ENCODE results near the gene MGRN1.

Gene MGRN1

DNA sequence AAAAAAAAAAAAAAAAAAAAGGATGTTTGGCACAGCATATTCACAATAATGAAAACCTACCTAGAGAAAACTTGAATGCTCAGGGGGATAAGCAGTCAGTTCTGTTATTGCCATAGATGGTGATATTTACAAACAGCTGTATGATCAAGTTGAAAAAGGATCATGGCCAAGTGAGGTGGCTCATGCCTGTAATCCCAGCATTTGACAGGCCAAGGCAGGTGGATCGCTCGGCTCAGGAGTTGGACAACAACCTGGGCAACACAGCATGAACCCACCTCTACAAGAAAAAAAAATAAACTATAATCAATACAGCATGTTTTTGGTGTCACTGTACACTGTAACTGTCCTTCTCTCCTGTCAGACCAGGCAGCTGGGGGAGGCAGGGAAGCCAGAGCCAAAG is 90.4 kb downstream of the MGRN1 start:
- Histone ChIP-seq H3K27me3 (ENCODE audit: insufficient read depth, low read depth, severe bottlenecking) (no peaks in the 10 kb centered on the region), H3K4me3 (ENCODE audit: low read depth, low read length) (no peak overlapping the region), H3K27ac (no peak overlapping the region), H3K9me3 (ENCODE audit: severe bottlenecking) (no peaks in the 10 kb centered on the region), H3K36me3 (peaks cover 36% of the 10 kb centered on the region)
- DNase-seq: no peak
- TF ChIP-seq, protein P1, sequence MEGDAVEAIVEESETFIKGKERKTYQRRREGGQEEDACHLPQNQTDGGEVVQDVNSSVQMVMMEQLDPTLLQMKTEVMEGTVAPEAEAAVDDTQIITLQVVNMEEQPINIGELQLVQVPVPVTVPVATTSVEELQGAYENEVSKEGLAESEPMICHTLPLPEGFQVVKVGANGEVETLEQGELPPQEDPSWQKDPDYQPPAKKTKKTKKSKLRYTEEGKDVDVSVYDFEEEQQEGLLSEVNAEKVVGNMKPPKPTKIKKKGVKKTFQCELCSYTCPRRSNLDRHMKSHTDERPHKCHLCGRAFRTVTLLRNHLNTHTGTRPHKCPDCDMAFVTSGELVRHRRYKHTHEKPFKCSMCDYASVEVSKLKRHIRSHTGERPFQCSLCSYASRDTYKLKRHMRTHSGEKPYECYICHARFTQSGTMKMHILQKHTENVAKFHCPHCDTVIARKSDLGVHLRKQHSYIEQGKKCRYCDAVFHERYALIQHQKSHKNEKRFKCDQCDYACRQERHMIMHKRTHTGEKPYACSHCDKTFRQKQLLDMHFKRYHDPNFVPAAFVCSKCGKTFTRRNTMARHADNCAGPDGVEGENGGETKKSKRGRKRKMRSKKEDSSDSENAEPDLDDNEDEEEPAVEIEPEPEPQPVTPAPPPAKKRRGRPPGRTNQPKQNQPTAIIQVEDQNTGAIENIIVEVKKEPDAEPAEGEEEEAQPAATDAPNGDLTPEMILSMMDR (IDR thresholded peaks at IDR 0.05; ENCODE audit: low read depth, low read length): no peak

DNA sequence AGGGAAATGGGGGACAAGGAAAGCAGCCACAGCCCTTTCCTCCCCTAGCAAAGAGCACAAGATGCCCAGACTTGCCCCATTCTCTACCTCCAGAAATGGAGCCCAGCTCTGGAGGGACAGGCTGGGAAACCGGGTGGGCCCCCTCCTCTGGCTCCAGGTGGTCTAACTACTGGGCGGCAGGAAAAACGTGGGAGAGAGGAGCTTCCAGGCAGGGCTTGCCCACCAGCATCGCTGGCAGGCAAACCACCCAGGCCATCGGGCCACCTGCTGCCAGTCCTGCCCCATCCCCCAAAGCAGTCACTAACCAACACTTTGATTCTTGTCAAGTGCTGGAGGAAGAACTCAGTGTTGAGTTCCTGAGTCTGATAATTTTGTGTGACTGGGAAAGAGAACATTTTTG is 93.8 kb downstream of the MGRN1 start:
- TF ChIP-seq, protein P1 (IDR thresholded peaks at IDR 0.05; ENCODE audit: low read depth, low read length): no peak
- DNase-seq: no peak
- Histone ChIP-seq H3K36me3 (peaks cover 25% of the 10 kb centered on the region), H3K27ac (no peak overlapping the region; the same call in 1 of the 2 replicates), H3K9me3 (ENCODE audit: severe bottlenecking) (no peaks in the 10 kb centered on the region), H3K27me3 (ENCODE audit: insufficient read depth, low read depth, severe bottlenecking) (no peaks in the 10 kb centered on the region), H3K4me3 (ENCODE audit: low read depth, low read length) (no peak overlapping the region)

DNA sequence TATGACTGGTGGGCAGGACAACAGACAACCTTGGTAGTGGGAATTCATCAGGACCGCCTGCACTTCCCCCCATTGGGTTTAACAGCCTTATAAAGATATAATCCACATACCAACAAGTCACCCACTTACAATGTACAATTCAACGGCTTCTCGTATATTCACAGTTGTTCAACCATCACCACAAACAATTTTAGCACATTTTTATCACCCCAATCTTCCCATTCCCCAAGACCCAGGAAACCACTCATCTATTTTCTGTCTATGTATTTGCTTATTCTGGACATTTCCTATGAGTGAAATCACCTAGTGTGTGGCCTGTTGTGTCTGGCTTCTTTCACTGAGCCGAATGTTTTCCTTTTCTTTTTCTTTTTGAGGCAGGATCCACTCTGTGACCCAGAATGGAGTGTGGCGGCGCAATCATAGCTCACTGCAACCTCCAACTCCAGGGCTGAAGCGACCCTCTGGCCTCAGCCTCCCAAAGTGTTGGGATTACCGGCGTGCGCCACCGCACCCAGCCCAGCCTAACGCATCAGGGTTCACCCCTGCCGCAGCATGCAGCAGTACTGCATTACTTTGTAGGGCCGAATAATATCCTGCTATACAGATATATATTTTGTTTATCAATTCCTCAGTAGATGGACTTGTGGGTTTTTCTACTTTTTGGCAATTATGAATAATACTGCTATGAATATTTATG is 98.6 kb downstream of the MGRN1 start:
- DNase-seq: no peak
- Histone ChIP-seq H3K4me3 (ENCODE audit: low read depth, low read length) (no peak overlapping the region), H3K27me3 (ENCODE audit: insufficient read depth, low read depth, severe bottlenecking) (no peaks in the 10 kb centered on the region), H3K9me3 (ENCODE audit: severe bottlenecking) (no peaks in the 10 kb centered on the region), H3K36me3 (peaks cover 45% of the 10 kb centered on the region), H3K27ac (no peak overlapping the region)
- TF ChIP-seq, protein P1 (IDR thresholded peaks at IDR 0.05; ENCODE audit: low read depth, low read length): no peak

DNA sequence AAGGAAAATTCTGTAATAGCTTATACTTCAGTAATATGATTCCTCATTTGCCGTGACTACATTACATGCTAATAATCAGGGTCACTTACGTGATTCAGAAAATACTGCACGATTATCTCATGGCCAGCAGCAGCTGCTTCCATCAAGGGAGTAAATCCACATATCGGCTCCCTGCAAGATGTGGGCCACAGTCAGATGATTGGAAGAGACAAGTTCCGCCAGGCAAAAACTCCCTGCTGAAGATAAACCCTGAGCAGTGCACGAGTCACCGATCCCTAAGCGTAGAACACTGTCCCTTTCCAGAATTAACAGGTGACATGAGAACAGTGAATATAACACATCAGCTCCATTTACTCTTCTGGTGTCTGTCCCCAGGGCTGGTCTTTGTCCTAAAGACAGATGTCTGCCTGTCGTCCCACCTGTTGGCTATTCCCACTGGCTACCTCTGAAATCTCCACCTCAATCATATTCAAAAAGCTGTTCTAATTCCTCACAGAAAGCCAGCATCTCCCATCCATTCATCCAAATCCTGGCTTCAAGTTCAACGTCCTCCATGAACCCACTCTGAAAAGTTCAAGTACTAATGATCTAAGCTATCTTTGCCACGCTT is 100.1 kb downstream of the MGRN1 start:
- no peaks in the 10 kb centered on the region for H3K27me3 ChIP-seq (ENCODE audit: insufficient read depth, low read depth, severe bottlenecking)

DNA sequence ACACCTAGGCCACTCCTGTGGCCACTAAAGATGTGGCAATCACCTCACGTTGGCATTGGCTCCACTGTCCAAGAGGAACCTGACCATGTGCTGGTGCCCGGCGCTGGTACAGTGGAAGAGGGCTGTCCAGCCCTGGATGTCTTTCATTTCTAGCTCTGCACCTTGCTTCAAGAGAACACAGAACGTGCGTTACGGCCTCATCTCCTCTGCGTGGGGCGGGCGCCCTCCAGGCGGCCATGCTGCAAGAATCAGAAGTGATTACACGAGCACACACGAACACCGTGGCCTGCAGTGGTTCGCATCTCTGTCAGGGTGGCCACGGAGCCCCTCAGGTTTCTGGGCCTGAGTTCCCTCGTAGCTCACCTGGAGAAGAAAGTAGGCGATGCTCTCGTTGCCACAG is 102.0 kb downstream of the MGRN1 start:
- TF ChIP-seq, protein P1 (IDR thresholded peaks at IDR 0.05; ENCODE audit: low read depth, low read length): no peak

More for the DNA sequence above, 100.1 kb downstream of the MGRN1 start:
- Histone ChIP-seq H3K36me3 (peaks cover 55% of the 10 kb centered on the region), H3K27ac (no peak overlapping the region), H3K9me3 (ENCODE audit: severe bottlenecking) (no peaks in the 10 kb centered on the region), H3K4me3 (ENCODE audit: low read depth, low read length) (no peak overlapping the region)
- no peak for DNase-seq
- TF ChIP-seq, protein P1 (IDR thresholded peaks at IDR 0.05; ENCODE audit: low read depth, low read length): no peak

More for the DNA sequence above, 102.0 kb downstream of the MGRN1 start:
- Histone ChIP-seq H3K9me3 (ENCODE audit: severe bottlenecking) (no peaks in the 10 kb centered on the region), H3K27me3 (ENCODE audit: insufficient read depth, low read depth, severe bottlenecking) (no peaks in the 10 kb centered on the region), H3K36me3 (peaks cover 67% of the 10 kb centered on the region), H3K4me3 (ENCODE audit: low read depth, low read length) (no peak overlapping the region), H3K27ac (no peak overlapping the region)
- DNase-seq: no peak

Data from WERI-Rb-1 (cell line).